Prostate gland (tissue), 2 donors: ENCODE results near the gene PRICKLE2.

Experiments used
- POLR2A ChIP-seq: fragments of 450-650 bp; IDR thresholded peaks from one replicate; pipeline ENCODE4 v1.6.1; 2016; ENCODE audit warnings: antibody characterized with exemption, mild to moderate bottlenecking
- POLR2AphosphoS5 ChIP-seq: sonication (generic); formaldehyde crosslinking; IDR thresholded peaks from one replicate; pipeline ENCODE4 v1.6.1; 2017; ENCODE audit warnings: antibody characterized with exemption
- TF ChIP-seq, protein P1 (sequence below), 4 experiments: fragments of 200-600 bp in 2 of 4; fragments of 450-650 bp in 2 of 4; sonication (generic) in 2 of 4; IDR thresholded peaks; 1 replicate in 3 of 4; 2 replicates in 1 of 4; pipeline ENCODE4 v1.5.1; 2016 to 2019; ENCODE audit warnings: antibody characterized with exemption in 4 of 4, mild to moderate bottlenecking in 2 of 4, moderate library complexity in 2 of 4

DNA sequence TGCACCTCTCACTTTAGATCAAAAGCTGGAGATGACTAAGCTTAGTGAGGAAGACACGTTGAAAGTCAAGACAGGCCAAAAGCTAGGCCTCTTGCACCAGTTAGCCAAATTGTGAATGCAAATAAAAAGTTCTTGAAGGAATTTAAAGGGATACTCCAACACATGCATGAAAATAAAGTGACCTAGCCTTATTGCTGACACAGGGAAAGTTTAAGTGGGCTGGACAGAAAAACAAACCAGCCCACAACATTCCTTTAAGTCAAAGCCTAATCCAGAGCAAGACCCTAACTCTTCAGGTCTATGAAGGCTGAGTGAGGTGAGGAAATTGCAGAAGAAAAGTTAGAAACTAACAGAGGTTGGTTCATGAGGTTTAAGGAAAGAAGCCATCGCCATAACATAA lies 101.3 kb downstream of the PRICKLE2 start:
- TF ChIP-seq, protein P1, sequence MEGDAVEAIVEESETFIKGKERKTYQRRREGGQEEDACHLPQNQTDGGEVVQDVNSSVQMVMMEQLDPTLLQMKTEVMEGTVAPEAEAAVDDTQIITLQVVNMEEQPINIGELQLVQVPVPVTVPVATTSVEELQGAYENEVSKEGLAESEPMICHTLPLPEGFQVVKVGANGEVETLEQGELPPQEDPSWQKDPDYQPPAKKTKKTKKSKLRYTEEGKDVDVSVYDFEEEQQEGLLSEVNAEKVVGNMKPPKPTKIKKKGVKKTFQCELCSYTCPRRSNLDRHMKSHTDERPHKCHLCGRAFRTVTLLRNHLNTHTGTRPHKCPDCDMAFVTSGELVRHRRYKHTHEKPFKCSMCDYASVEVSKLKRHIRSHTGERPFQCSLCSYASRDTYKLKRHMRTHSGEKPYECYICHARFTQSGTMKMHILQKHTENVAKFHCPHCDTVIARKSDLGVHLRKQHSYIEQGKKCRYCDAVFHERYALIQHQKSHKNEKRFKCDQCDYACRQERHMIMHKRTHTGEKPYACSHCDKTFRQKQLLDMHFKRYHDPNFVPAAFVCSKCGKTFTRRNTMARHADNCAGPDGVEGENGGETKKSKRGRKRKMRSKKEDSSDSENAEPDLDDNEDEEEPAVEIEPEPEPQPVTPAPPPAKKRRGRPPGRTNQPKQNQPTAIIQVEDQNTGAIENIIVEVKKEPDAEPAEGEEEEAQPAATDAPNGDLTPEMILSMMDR (IDR thresholded peaks at IDR 0.05) = no peak
- TF ChIP-seq POLR2AphosphoS5 (no peak), POLR2A (no peak)
